ENCODE measurements around the gene TBC1D21. TPM values are rescaled to one million over a fixed set of nuclear protein-coding genes. Genes with fewer than 3 reads are reported as not detected.
"Not testable (repeated sequence)": the region's sequence is repeated elsewhere in the genome, so short reads cannot be mapped to it uniquely, and the experiment has no call there.

TBC1D21 gene
- total and polyA plus RNA-seq, 2 experiments from 2014 or later = not detected

GRCh38 chr15:73936181-73936580, 62.8 kb downstream of the TBC1D21 start:
- Histone ChIP-seq H3K27ac (no peak overlapping the region), H3K36me3 (no peaks in the 10 kb centered on the region), H3K4me3 (no peak overlapping the region), H3K27me3 (no peaks in the 10 kb centered on the region), H3K4me1 (ENCODE audit: low read depth) (peaks cover 57% of the 10 kb centered on the region), H3K9me3 (ENCODE audit: low read depth) (no peaks in the 10 kb centered on the region)
- DNase-seq (ENCODE audit: low read depth in 1 of 2, low spot score in 1 of 2) = peak in 1 of 2 donors; percentile 74
- TF ChIP-seq, protein P1, sequence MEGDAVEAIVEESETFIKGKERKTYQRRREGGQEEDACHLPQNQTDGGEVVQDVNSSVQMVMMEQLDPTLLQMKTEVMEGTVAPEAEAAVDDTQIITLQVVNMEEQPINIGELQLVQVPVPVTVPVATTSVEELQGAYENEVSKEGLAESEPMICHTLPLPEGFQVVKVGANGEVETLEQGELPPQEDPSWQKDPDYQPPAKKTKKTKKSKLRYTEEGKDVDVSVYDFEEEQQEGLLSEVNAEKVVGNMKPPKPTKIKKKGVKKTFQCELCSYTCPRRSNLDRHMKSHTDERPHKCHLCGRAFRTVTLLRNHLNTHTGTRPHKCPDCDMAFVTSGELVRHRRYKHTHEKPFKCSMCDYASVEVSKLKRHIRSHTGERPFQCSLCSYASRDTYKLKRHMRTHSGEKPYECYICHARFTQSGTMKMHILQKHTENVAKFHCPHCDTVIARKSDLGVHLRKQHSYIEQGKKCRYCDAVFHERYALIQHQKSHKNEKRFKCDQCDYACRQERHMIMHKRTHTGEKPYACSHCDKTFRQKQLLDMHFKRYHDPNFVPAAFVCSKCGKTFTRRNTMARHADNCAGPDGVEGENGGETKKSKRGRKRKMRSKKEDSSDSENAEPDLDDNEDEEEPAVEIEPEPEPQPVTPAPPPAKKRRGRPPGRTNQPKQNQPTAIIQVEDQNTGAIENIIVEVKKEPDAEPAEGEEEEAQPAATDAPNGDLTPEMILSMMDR (IDR thresholded peaks at IDR 0.05; ENCODE audit: low read depth, low read length) = peak; percentile 51

- H3K27me3 ChIP-seq = no peaks in the 10 kb centered on the region
- no peak for DNase-seq (ENCODE audit: low read depth in 1 of 2, low spot score in 1 of 2)
- TF ChIP-seq, protein P1 (IDR thresholded peaks at IDR 0.05; ENCODE audit: low read depth, low read length) = no peak
- H3K9me3 ChIP-seq (ENCODE audit: low read depth) = no peaks in the 10 kb centered on the region
- no peaks in the 10 kb centered on the region for H3K36me3 ChIP-seq
- H3K4me1 ChIP-seq (ENCODE audit: low read depth) = peaks cover 62% of the 10 kb centered on the region
- no peak overlapping the region for H3K27ac ChIP-seq
- no peak overlapping the region for H3K4me3 ChIP-seq
These were observed 63.4 kb downstream of the TBC1D21 start for GRCh38 chr15:73936588-73937290.

GRCh38 chr15:73937296-73937695, 63.9 kb downstream of the TBC1D21 start:
- Histone ChIP-seq H3K27ac (no peak overlapping the region), H3K27me3 (no peaks in the 10 kb centered on the region), H3K4me1 (ENCODE audit: low read depth) (peaks cover 60% of the 10 kb centered on the region), H3K9me3 (ENCODE audit: low read depth) (no peaks in the 10 kb centered on the region), H3K4me3 (no peak overlapping the region), H3K36me3 (no peaks in the 10 kb centered on the region)
- no peak for DNase-seq (ENCODE audit: low read depth in 1 of 2, low spot score in 1 of 2)
- TF ChIP-seq, protein P1 (IDR thresholded peaks at IDR 0.05; ENCODE audit: low read depth, low read length) = no peak

GRCh38 chr15:73937726-73938125, 64.4 kb downstream of the TBC1D21 start:
- no peaks in the 10 kb centered on the region for H3K36me3 ChIP-seq
- H3K4me1 ChIP-seq (ENCODE audit: low read depth) = peaks cover 55% of the 10 kb centered on the region
- H3K27me3 ChIP-seq = no peaks in the 10 kb centered on the region
- no peak overlapping the region for H3K27ac ChIP-seq
- TF ChIP-seq, protein P1 (IDR thresholded peaks at IDR 0.05; ENCODE audit: low read depth, low read length) = no peak
- no peak for DNase-seq (ENCODE audit: low read depth in 1 of 2, low spot score in 1 of 2)
- H3K4me3 ChIP-seq = no peak overlapping the region
- no peaks in the 10 kb centered on the region for H3K9me3 ChIP-seq (ENCODE audit: low read depth)

DNA sequence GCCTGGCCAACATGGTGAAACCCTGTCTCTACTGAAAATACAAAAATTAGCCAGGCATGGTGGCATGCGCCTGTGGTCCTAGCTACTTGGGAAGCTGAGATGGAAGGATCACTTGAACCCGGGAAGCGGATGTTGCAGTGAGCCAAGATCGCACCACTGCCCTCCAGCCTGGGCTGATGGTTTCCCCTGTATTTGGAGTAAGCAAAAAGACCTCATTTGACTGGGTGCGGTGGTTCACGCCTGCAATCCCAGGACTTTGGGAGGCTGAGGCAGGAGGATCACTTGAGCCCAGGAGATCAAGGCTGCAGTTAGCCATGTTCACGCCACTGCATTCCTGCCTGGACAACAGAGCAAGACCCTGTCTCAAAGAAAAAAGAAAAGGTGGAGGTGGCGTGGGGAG, 65.2 kb downstream of the TBC1D21 start:
- H3K36me3 ChIP-seq; H3K4me3 ChIP-seq; H3K27me3 ChIP-seq; H3K27ac ChIP-seq; H3K9me3 ChIP-seq (ENCODE audit: low read depth); DNase-seq (ENCODE audit: low read depth in 1 of 2, low spot score in 1 of 2): not testable (repeated sequence)
- peaks cover 52% of the 10 kb centered on the region for H3K4me1 ChIP-seq (ENCODE audit: low read depth)

Other genes starting within 250 kb of the TBC1D21 start
- 243 and 360 TPM in 2 replicates for gene NPTN, start 240.2 kb upstream of the TBC1D21 start, total RNA-seq
- gene NPTN, start 240.2 kb upstream of the TBC1D21 start, polyA plus RNA-seq = 256 and 375 TPM in 2 replicates
- 119 and 172 TPM in 2 replicates for gene CD276, start 189.2 kb upstream of the TBC1D21 start, total RNA-seq
- 127 and 146 TPM in 2 replicates for gene CD276, start 189.2 kb upstream of the TBC1D21 start, polyA plus RNA-seq
- gene INSYN1, start 120.2 kb upstream of the TBC1D21 start, total RNA-seq = 9.6 and 15.8 TPM in 2 replicates
- 5.4 and 9.2 TPM in 2 replicates for gene INSYN1, start 120.2 kb upstream of the TBC1D21 start, polyA plus RNA-seq
- 54.5 and 79.4 TPM in 2 replicates for gene LOXL1, start 52.9 kb downstream of the TBC1D21 start, total RNA-seq
- gene LOXL1, start 52.9 kb downstream of the TBC1D21 start, polyA plus RNA-seq = 82.3 and 92.4 TPM in 2 replicates
- gene STOML1, start 118.7 kb downstream of the TBC1D21 start, total RNA-seq = 8.2 and 8.8 TPM in 2 replicates
- 9.7 and 15.6 TPM in 2 replicates for gene STOML1, start 118.7 kb downstream of the TBC1D21 start, polyA plus RNA-seq
- gene PML, start 121.2 kb downstream of the TBC1D21 start, total RNA-seq = 28.1 and 40.4 TPM in 2 replicates
- 21.9 and 27.1 TPM in 2 replicates for gene PML, start 121.2 kb downstream of the TBC1D21 start, polyA plus RNA-seq
- 1.9 TPM in 1 of 2 replicates, not detected in the other for gene GOLGA6A, start 209.0 kb downstream of the TBC1D21 start, total RNA-seq
- gene GOLGA6A, start 209.0 kb downstream of the TBC1D21 start, polyA plus RNA-seq = 0.24 TPM in 1 of 2 replicates, not detected in the other

Data from cardiac muscle cell (in vitro differentiated cells and primary cell).